Kasumi-1 (cell line): ENCODE results near the gene ERI3.

ENCODE experiments used
- DNase-seq, 2 experiments: peaks; one replicate each; lab custom pipeline; 2025; lab: John Stamatoyannopoulos, UW

The ERI3 gene

DNA sequence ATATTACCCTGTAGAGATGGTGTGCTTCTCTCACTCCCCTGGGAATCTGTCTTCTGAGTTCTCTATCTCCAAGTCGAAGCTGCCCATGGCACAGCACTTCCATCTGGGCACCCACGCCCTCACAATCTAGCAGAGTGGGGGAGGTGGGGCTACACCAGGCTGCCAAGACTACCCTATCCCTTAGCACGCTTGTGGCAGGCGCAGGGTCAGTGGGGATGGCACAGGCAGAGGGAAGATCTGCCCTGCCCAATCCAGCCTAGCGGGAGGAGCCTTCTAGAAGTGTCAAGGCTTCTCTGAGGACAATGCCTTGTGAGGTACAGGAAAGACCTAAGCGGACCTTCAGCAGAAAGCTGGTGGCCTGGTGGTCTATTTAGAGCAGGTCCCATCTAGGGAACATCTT is 92.6 kb downstream of the ERI3 start:
- no peak for DNase-seq

DNA sequence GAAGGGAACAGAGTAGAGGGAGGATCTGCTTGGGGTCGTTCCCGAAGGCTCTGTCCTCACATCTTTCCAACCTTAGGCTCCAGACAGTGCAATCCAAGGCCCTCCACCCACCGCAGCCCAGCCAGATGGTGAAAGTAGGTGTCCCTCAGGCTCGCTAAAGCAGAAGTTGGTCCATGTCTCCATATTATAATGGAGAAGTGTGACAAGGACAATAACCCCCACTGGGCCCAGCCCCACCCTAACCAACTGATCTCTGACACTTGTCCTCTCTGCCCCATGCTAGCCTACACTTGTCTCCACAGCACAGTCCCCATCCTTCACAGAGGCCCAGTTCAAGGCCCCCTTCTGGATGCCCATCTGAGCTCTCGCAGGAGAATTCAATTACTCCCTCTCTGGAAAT is 93.1 kb downstream of the ERI3 start:
- DNase-seq = no peak

DNA sequence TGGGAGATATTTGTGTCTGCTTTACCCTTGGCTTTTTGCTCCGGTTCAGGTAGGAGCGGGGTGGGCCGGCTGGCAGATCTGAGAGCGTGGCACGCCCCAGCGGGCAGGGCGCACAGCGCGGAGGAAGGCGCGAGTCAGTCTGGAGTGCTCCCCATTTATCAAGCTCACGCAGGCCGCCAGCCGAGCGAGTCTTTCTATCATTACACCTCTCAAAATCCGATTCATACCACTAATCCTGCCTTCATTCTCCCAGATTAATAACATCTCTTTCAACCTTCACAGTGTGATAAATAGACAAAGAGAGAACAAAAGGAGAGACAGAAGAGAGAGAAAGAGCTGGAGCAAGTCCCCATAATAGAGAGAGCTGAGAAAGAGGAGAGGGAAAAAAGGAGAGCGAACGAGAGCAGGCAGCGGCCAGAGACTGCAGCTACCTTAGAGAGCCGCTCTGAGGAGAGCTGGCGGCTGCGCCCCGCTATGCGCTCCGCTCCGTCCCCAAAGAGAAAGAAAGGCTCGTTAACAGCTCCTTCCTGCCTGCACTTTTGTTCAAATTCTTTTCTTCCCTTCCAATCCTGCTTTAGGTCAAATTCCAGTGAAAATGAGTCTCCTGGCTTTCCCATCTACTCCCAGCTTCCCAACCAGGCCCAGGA is 93.8 kb downstream of the ERI3 start:
- DNase-seq = no peak

GRCh38 chr1:44260792-44261170 is 94.3 kb downstream of the ERI3 start:
- DNase-seq = no peak

DNA sequence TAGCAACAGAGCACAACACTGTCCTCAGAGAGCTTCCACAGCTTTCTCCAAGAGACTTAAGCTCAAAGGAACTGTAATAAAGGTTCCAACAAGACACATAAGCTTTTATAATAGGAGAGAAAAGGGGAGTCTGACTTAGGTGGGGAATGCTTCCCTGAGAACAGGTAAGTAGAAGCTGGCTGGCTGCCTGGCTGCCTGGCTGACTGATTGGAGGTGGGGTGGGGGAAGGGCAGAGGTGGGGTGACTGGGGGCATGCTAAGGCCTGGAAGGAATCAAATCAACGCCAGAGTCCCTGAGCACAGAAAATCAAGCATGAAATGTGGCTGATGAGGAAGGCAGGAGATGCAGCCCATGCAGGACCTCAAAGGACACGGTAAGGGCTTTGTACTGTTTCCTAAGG is 96.0 kb downstream of the ERI3 start:
- DNase-seq = no peak

DNA sequence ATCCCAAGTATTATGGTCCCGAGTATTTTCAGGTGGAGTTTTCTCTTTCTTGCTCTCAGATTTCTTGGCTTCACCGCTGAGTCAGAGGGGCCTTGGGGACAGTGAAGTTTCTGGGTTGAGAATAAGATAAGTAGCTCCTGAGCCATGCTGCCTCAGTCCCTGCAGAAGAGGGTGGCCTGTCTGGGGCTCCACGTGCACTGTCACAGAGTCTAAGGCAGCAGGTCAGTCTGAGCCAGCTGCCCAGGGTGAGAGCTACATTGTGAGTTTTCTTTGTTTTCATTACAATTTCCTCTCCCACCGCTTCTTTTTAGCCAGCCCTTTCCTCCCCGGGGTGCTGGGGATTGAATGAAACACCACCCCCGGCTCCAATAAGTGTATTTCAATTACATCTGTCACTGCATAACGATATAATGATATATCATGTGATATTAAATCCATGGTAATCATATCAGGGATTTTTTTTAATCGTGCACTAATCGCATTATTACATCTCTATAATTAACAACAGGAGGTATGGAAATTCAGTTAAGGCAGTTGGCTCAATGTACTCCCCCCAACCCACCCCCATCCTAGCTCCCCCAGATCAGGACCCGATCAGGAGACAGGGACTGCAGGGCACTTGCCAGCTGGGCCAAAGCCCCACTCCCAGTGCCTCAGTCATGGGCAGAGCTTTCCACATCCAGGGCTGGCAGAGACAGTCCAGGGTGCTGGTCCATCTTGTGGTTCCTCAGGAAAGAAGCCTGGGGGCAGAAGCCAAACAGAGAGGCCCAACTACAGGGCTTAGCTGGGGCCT is 98.1 kb downstream of the ERI3 start:
- no peak for DNase-seq

GRCh38 chr1:44254392-44254910 is 100.6 kb downstream of the ERI3 start:
- no peak for DNase-seq

DNA sequence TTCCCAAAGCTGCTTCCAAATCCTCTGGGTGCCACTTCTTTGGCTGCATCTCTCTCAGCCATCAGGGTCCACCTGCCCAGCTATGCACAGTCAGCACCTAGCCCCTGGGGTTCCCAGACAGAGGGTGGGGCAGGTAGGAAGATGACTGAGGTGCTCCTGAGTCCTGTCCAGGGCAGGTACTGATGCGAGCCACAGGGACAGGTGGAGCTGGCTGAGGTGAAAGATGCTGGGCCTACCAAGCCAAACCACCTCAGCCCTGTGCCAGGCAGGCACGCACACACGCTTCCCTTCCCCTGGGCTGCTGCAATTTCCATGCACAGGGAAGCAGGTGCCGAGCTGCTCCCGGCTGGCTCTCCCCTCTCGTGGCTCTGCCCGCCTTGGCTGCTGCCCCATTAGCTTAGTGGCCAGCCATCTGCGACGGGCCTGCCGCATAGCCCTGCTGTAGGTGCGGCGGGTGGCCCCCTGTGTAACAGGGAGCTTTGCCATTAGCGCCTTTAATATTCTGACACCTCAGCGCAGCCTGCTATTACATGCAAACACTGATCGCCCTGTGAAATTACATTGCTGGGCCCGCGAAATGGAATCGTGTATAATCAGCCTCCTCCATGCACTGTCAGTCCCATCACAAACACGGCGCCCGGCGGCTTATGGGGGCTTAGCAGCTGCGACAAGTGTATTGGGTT is 102.9 kb downstream of the ERI3 start:
- DNase-seq = no peak

DNA sequence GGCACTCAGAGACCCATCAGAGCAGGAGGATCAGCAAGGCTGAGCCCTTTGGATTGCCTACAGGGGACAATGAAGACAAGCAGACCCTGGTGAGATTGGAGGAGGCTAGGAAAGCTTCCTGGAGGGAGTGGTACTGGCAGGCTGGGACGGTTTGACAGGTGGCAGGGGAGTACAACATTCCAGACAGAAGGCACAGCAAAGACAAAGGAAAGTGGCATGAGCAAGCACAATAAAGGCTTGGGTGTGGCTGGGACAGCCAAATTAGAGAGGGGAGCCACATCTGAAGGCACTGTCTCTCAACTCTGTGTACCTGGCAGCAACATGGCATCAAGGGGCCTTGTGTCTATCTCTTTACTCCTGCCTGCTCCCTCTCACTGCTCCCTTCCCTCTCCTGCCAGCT is 103.6 kb downstream of the ERI3 start:
- no peak for DNase-seq

- DNase-seq = no peak
Measured at GRCh38 chr1:44250068-44250781, 104.8 kb downstream of the ERI3 start.

DNA sequence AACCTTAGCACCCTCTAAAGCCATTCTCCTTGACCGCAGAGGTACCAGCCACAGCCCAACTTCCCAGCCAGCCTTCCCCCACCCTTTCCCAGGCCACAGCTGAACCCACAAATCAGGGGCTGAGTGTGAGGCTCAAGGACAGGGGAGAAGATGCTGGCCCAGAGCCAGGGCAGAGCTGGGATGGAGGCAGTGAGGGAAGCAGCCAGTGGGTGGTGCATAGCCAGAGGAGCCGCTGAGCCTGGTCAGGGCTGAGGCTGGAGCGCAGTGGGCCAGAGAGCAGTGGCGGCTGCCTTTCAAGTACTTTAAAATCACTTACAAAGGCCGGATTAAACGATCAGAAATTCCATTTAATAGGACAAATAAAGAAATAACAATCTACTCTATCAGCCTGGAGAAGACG is 105.5 kb downstream of the ERI3 start:
- no peak for DNase-seq

DNA sequence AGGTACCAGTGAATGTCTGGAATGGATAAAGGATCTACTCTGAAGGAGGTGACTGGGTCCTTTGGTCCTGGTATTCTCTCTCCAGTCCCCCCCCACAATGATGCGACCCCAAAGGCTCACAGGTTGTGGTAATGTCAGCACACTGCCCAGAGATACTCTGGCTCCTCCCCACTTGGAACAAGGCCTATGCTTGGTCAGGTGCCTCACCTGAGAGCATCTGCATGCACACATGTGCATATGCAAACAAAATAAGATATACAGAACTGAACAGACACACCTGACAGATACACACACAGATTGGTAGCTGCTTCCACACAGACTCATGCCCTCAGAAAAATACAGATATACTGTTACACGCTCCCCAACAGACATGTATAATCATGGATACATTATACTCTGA is 108.3 kb downstream of the ERI3 start:
- DNase-seq = no peak

- no peak for DNase-seq
Measured at GRCh38 chr1:44244986-44245385, 110.1 kb downstream of the ERI3 start.

DNA sequence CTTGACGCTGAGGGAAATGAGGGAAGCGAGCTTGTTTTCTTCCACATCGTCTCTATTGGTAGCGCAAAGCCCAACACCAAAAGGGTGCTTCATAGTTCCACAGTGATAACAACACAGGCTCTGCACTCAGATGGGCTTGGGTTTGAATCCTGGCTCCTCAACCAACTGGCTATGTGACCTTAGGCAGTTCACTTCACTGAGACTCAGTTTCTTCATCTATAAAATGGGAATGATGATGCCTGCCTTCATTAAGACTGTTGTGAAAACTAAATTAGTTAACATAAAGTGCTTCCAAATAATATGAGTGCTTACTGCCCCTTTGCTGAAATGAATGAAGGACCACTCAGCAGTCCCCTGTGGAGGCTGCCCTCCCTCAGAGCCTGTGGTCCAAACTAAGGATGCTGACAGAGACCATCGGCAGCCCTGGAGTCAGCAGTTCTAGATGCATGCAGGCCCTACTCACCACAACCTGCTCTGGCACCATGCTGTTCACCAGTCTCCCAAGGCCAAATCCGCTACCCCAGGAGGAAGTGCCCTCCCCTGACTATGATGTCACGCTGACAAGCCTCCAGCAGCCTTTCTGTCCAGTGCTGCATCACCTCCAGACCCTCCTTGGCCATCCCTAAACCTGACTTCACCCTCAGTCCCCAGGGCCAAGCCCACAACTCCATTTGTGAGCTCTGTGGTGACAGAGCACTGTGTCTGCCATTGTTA is 111.1 kb downstream of the ERI3 start:
- DNase-seq = no peak

GRCh38 chr1:44242746-44243145 is 112.3 kb downstream of the ERI3 start:
- DNase-seq = no peak

- DNase-seq = no peak
Measured at GRCh38 chr1:44240802-44241671, 114.0 kb downstream of the ERI3 start.

GRCh38 chr1:44239961-44240371 is 115.1 kb downstream of the ERI3 start:
- DNase-seq = no peak

GRCh38 chr1:44239331-44239960 is 115.6 kb downstream of the ERI3 start:
- peak; percentile 33 to 42 for DNase-seq

DNA sequence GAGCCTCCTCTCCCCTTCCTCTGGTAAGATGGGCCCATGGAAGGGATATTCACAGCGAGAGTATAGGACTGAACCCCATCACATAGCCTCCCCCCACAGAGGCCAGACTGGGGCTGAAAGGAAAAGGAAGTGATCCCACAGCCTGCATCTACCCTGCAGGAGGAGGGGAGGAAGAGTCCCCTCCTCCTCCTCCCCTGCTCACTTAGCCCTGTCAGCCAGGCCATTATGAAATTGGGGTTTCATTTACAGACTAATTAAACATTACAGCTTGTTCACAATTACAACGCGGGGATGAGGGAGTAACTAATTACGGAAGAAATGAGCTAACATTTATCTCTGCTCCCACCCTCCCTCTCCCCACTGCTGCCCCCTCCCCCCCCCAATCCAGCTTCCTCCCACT is 116.4 kb downstream of the ERI3 start:
- DNase-seq = no peak
